ENCODE data around the gene KAT6B. TPM values are rescaled to one million over a fixed set of nuclear protein-coding genes. Genes with fewer than 3 reads are reported as not detected.

KAT6B gene
- total RNA-seq, 2 donors from 2014 or later = 28.0 to 97.8 TPM

DNA sequence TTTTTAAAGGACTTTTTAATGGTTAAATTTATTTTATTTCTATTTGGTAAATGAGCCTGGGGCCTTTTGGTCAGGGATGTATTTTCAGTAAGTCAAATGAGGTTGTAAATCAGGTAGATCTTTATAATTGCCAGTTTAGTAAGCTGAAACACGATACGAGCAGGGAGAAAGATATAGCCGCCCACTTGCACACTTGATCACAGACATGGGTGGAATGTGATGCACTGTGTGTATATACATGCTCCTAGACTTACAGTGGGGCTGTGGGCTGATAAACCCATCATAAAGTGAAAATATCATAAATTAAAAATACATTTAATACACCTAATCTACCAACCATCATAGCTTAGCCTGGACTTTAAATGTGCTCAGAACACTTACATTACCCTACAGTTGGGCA lies 165.7 kb downstream of the KAT6B start:
- H3K27me3 ChIP-seq (replicated peaks; ENCODE audit: insufficient read depth) = no peaks in the 10 kb centered on the region
- H3K36me3 ChIP-seq = no peaks in the 10 kb centered on the region
- WGBS = 80% methylated on average over 3 of the region's 3 CpGs
- H3K4me3 ChIP-seq = no peak overlapping the region
- no peak for DNase-seq (ENCODE audit: low spot score)
- intact Hi-C loops (cut with DNase I) = no loop called here
- no peak overlapping the region for H3K27ac ChIP-seq
- TF ChIP-seq POLR2A (IDR thresholded peaks at IDR 0.05) (no peak), POLR2AphosphoS5 (IDR thresholded peaks at IDR 0.05) (no peak)
- TF ChIP-seq, protein P1, sequence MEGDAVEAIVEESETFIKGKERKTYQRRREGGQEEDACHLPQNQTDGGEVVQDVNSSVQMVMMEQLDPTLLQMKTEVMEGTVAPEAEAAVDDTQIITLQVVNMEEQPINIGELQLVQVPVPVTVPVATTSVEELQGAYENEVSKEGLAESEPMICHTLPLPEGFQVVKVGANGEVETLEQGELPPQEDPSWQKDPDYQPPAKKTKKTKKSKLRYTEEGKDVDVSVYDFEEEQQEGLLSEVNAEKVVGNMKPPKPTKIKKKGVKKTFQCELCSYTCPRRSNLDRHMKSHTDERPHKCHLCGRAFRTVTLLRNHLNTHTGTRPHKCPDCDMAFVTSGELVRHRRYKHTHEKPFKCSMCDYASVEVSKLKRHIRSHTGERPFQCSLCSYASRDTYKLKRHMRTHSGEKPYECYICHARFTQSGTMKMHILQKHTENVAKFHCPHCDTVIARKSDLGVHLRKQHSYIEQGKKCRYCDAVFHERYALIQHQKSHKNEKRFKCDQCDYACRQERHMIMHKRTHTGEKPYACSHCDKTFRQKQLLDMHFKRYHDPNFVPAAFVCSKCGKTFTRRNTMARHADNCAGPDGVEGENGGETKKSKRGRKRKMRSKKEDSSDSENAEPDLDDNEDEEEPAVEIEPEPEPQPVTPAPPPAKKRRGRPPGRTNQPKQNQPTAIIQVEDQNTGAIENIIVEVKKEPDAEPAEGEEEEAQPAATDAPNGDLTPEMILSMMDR (IDR thresholded peaks at IDR 0.05) = no peak
- H3K9me3 ChIP-seq = no peaks in the 10 kb centered on the region
- peaks cover 7% of the 10 kb centered on the region for H3K4me1 ChIP-seq (replicated peaks)

- WGBS = 93% methylated on average over 3 of the region's 3 CpGs
- intact Hi-C loops (cut with DNase I) = no loop called here
- Histone ChIP-seq H3K36me3 (no peaks in the 10 kb centered on the region), H3K27me3 (replicated peaks; ENCODE audit: insufficient read depth) (no peaks in the 10 kb centered on the region), H3K4me3 (no peak overlapping the region), H3K27ac (no peak overlapping the region), H3K9me3 (no peaks in the 10 kb centered on the region), H3K4me1 (replicated peaks) (peaks cover 7% of the 10 kb centered on the region)
- TF ChIP-seq POLR2A (IDR thresholded peaks at IDR 0.05) (no peak), POLR2AphosphoS5 (IDR thresholded peaks at IDR 0.05) (no peak)
- TF ChIP-seq, protein P1 (IDR thresholded peaks at IDR 0.05) = no peak
- no peak for DNase-seq (ENCODE audit: low spot score)
Measured at GRCh38 chr10:74993649-74994048, 167.2 kb downstream of the KAT6B start.

- Histone ChIP-seq H3K4me1 (replicated peaks) (no peaks in the 10 kb centered on the region), H3K27me3 (replicated peaks; ENCODE audit: insufficient read depth) (no peaks in the 10 kb centered on the region), H3K9me3 (no peaks in the 10 kb centered on the region), H3K36me3 (no peaks in the 10 kb centered on the region), H3K27ac (no peak overlapping the region), H3K4me3 (no peak overlapping the region)
- WGBS = 93% methylated on average over 3 of the region's 3 CpGs
- TF ChIP-seq, protein P1 (IDR thresholded peaks at IDR 0.05) = no peak
- TF ChIP-seq POLR2AphosphoS5 (IDR thresholded peaks at IDR 0.05) (no peak), POLR2A (IDR thresholded peaks at IDR 0.05) (no peak)
- no peak for DNase-seq (ENCODE audit: low spot score)
- intact Hi-C loops (cut with DNase I) = no loop called here
Measured at GRCh38 chr10:74994854-74995253, 168.5 kb downstream of the KAT6B start.

- intact Hi-C loops (cut with DNase I) = no loop called here
- 86% methylated on average over 4 of the region's 4 CpGs for WGBS
- TF ChIP-seq POLR2AphosphoS5 (IDR thresholded peaks at IDR 0.05) (no peak), POLR2A (IDR thresholded peaks at IDR 0.05) (no peak)
- TF ChIP-seq, protein P1 (IDR thresholded peaks at IDR 0.05) = no peak
- H3K9me3 ChIP-seq = no peaks in the 10 kb centered on the region
- no peak overlapping the region for H3K27ac ChIP-seq
- no peaks in the 10 kb centered on the region for H3K36me3 ChIP-seq
- no peak for DNase-seq (ENCODE audit: low spot score)
- no peaks in the 10 kb centered on the region for H3K27me3 ChIP-seq (replicated peaks; ENCODE audit: insufficient read depth)
- no peaks in the 10 kb centered on the region for H3K4me1 ChIP-seq (replicated peaks)
- H3K4me3 ChIP-seq = no peak overlapping the region
Measured at GRCh38 chr10:74995806-74996205, 169.4 kb downstream of the KAT6B start.

DNA sequence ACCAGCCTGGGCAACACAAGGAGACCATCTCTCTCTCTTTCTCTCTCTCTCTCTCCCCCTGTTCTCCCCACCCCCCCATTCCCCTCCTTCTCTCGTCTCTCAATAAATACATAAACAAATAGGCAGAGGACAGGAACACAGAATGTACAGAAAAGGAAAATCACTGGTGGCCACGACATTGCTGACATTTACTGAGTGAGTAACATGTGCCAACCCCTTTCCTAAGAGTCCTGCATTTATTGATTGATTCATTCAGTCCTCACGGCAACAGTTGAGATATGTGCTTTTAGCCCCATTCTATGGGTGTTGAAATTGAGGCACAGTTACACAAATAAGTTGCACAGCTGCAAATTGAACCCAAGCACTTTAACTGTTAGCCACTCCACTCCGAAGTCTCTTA lies 170.8 kb downstream of the KAT6B start:
- no peaks in the 10 kb centered on the region for H3K4me1 ChIP-seq (replicated peaks)
- no peak overlapping the region for H3K27ac ChIP-seq
- intact Hi-C loops (cut with DNase I) = no loop called here
- no peaks in the 10 kb centered on the region for H3K27me3 ChIP-seq (replicated peaks; ENCODE audit: insufficient read depth)
- no peak for DNase-seq (ENCODE audit: low spot score)
- no peak overlapping the region for H3K4me3 ChIP-seq
- no peaks in the 10 kb centered on the region for H3K9me3 ChIP-seq
- H3K36me3 ChIP-seq = no peaks in the 10 kb centered on the region
- TF ChIP-seq, protein P1 (IDR thresholded peaks at IDR 0.05) = no peak
- TF ChIP-seq POLR2A (IDR thresholded peaks at IDR 0.05) (no peak), POLR2AphosphoS5 (IDR thresholded peaks at IDR 0.05) (no peak)
- 81% methylated on average over 4 of the region's 4 CpGs for WGBS

All from prostate gland (tissue), 2 donors.